ENCODE results near the gene PCYT2.

PCYT2 gene

DNA sequence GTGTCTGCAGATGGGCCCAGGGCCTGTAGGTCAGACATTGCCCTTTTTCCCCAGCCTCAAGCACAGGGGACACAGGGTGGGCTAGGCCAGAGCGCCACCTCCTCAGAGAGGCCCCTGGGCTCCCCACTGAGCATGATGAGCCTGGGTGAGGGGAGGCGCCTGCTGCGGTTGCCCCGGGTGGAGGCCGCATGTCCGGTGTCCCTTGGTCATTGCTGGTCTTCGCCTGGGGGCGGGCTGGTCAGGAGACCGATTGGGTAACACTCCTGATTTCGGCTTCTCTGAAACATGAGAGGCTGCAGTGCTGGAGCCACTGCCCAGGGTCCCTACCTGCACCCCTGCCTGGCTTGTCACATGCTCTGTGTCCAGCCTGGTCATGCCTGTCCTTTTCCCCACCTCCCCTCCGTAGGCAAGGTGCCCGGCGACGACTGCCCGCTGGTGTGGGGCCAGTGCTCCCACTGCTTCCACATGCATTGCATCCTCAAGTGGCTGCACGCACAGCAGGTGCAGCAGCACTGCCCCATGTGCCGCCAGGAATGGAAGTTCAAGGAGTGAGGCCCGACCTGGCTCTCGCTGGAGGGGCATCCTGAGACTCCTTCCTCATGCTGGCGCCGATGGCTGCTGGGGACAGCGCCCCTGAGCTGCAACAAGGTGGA lies 11.6 kb downstream of the PCYT2 start:
- DNase-seq, result no peak

DNA sequence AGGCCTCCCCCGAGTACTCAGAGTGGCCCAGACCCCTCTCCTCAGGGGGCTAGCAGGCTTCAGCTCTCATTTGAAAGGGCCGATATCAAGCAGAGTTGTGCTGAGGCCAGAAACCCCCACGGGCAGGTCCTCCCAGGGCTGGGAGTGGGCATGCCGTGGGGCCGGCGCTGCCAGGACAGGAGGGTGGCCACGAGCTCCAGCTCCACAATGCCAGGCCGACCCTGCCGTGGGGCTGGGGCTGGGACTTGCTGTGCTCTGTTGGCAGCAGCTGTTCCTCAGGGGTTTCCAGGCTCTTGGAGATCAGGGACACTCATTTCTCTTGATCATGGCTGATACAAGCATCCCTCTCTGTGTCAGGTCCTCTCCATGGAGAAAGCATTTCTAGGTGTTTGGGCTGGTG lies 12.3 kb downstream of the PCYT2 start:
- no peak for DNase-seq

DNA sequence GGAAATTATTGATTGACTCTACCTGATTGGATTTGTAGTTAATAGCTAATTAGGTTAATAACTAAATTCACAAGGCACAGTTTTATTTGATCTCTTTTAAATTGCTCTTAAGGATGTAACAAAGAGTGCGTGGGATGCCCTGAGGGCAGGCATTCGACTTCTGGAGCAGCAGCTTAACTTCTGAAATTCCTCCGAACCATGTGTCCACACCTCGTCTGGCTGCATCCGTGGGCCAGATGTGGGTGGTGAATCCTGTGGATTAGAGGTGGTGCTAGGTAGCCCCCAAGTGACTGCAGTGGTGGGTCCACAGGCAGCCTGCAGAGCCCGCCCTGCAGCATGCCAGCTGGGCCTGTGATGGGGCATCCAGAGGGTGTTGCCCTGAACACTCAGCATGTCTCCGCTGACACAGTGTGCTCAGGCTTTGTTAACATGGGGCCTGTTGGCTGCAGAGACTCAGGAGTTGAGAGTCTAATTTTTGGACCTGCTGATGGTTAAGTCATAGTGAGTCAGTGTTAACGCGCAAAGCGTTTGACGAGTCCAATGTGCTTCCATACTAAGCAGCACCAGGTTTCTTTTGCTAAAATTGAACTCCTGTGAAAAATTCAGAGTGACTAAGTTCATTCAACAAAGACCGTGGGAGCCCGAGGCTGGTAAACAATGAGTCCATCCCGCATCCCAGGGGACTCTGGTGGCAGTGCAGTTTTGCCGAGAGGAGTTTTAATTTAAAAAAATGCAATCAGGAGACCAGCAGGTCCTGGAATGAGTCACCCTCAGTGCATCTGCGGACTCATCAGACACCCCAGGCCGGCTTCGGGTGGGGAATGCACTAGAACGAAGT lies 13.0 kb downstream of the PCYT2 start:
- DNase-seq, result no peak

DNA sequence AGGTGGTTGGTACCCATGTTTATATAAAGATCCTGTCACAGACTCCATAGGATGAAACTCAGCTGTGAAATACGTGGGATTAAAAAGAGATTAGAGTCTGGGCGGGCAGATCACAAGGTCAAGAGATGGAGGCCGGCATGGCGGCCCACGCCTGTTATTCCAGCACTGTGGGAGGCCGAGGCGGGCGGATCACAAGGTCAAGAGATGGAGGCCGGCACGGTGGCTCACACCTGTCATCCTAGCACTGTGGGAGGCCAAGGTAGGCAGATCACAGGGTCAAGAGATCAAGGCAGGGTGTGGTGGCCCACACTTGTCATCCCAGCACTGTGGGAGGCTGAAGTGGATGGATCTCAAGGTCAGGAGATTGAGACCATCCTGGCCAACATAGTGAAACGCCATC lies 15.8 kb downstream of the PCYT2 start:
- DNase-seq, result no peak

DNA sequence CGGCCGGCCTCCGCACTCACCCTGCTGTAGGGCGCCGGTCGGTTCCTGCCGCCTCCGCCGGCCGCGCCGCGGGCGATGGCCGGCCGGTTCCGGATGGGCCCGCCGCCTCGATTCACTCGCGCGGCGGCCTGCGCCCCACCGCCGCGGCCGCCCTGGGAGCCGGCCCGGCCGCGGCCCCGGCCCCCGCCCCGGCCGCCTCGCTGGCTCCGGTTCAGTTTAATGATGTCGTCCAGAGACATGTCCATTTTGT lies 20.0 kb downstream of the PCYT2 start:
- DNase-seq, result no peak

DNA sequence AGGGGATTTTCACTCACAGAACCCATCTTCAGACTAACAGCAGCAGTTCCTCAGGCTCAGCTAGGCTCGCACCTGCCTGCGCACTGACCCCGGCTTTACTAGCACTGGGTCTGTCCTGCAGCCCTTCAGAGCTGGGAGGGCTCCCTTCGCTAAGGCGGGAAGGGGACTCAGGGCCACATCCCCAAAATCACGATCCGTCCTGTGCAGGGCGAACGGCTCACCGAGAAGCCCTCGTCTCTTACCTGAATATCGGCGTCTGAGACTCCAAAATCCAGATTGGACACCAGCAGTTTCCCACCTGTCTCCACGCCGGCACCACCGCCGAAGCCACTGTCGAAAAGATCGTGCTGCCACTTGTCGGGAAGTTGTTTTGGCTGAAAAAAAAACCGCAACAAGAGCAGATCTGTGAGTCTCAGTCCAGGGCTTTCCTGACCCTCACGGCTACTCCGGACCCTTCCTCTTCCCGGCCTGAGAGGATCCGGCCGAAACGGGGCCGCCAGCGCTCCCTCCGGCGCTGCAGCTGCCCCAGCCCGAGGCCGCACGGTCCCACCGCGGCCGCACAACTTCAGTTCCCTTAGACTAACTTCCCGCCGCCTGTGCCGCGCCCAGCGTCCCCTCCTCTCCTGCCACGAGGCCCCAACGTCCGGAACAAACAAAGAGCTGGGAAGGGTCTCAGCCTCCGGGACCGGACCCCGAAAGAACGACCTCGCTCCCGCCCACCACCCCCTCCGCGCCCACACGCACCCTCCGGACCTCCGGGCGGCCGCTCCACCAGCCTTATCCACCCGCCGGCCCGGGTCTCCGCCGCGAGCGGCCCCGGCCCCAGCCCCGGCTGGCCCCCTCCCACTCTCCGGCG lies 20.5 kb downstream of the PCYT2 start:
- no peak for DNase-seq

DNA sequence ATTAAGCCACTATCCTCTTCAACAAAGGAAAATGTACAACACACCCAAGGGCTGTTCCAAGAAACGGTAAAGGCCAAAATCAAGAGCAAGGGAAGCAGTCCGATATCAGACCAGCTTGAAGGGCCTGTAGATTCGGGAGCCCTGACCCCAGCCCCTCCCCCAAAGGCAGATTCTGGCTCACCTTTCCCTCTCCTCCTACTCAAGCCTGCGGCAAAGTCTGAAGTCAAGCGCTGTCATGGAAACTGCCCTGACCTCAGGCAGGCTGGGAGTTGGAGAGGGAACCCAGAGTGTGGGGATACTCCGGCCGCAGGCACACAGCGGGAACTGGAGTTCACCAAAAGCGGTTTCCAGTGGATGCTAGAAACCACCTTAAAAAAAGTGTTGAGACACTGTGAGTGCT lies 21.6 kb downstream of the PCYT2 start:
- no peak for DNase-seq

DNA sequence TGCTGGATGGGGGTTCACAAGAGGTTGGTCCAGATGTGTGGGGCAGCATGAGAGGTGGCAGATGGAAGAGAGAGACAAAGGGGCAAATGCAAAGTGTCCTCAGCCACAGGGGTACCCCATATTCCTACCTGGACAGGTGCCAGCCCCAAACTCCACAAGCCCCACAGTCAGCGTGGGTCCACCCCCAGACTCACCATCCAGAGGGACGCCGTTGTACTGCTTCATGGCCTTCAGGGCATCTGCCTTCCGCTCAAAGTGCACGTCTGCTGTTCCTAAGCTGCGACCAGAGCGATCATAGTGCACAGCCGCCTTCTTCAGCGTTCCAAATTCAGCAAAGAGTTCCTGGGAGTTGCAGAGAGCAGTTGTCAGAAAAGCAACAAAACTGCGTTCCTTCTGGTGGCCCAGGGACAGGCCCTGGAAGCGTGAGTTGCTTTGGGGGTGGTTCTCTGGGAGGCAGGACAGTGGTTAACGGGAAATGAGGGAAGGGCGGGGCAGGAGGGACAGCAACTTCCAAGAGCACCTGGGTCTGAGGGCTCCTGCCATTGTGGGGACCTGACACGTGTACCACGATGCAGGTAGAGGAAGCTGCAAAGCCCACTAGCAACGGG lies 22.1 kb downstream of the PCYT2 start:
- DNase-seq, result no peak

DNA sequence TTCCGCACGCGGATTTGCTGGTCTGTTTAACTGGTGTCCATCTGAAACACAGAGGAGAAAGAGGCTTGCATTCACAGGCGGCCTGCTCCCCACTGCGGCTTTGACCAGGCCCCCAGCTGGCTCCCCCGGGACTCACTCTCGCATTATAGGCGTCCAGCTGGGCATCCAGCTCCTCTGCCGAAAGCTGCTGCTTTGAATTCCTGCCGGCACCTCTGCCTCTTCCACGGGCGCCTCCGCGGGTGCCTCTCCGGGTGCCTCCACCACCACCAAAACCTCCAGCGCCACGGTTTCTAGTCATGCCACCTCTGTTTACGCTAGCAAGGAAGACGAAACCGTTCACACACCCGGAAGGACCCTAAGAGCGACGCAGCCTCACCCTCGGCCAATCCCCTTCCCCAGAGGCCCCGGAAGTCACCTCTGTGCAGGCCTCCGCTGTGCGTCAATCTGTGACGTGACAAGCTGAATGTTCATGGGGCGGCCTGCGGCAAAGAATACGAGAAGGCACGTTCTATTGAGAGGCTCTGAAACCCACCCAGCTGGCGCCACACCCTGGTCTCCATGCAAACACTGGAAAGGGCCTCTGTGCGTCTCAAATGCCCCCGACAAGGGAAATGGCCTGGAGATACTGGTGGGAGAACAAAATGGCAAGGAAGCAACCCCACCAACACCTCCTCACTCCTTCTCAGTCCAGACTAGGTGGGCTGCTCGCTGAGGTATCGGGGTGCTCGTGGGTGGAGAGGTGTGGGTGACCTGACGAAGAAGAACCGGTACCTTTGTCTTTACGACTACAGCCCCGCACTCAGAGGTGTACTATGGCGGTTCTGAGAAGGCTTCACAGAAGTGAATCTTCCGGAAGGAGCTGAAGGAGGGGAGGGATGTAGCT lies 22.9 kb downstream of the PCYT2 start:
- no peak for DNase-seq

DNA sequence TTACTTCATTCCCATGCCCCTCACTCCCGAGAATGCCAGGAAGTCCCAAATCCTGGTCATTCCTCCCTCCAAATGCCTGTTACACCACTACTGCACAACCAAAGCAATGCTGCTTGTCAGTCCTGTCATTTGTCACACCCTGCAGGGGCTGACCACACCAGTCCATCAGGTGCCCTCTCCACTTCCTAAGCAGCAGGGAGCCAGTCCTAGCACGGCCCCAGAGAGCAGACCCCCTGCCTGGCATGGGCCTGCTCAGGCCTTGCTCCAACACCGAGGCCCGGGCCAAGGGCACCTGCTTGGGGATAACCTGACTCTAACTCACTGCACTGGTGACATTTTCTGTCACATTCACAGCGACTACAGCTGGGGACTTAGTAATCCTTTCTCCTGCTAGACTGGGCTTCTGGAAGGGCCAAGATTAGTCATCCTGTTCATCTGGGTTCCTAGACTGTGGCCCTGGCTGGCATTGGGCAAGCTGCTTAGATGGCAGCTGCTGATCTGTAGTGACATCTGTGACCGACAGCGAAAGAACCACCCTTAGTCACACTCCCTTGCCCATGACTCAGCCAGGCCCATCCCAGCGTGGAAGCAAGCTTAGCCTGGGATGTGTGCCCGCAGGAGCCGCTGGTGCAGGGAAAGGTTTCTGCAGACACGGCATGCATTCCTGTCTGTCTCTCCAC lies 25.2 kb downstream of the PCYT2 start:
- no peak for DNase-seq

DNA sequence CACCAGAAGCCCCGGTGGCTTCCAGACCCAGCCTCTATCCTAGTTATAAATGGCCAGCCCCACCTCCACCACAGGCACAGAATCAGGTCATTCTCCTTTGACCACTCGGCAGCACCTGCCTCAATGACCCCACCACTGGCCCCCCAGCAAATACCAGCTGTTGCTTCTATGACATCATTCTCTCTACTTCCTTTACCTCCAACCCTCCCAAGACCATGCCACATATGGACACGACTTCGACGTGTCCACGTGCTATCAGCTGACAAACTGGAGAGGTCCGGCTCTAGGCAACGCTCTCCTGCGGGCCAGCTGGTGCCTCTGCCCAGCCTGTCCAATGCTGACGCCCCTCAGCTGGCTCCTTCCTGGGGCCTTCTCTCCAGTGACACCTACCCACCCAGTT lies 25.7 kb downstream of the PCYT2 start:
- no peak for DNase-seq

DNA sequence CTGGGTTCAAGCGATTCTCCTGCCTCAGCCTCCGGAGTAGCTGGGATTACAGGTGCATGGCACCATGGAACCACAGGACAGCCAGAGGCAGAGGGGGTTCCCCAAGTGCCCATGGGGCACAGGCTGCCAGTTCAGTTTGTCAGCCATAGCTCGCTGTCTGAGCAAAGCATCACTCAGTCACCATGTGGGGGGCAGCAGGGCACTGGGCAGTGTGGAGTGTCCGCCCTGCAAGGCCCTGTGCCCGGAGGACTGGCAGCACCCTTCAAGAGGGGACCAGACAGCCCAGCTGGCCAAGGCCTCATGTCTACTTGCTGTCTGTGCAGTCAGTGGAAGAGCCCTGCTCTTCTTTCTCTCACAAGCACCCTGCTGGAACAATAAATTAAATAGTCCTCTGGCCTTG lies 26.2 kb downstream of the PCYT2 start:
- DNase-seq, result no peak

DNA sequence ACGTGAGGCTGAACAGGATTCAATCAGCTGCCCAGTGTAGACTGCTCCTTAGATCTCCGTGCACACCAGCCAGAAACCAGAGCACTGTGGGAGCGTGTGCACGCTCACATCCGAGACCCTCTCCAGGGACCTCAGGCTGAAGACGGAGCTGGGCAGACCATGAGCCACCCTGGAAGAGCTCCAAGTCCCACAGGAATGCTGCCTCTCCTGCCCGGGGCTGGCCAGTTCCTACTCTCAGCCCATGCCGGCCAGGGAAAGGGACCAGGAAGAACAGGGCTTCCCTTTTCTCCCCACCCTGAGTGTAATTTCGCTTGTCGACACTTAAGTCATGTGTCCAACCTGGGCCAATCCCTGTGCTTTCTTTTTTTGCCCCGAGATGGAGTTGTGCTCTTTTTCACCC lies 26.7 kb downstream of the PCYT2 start:
- DNase-seq, result no peak

DNA sequence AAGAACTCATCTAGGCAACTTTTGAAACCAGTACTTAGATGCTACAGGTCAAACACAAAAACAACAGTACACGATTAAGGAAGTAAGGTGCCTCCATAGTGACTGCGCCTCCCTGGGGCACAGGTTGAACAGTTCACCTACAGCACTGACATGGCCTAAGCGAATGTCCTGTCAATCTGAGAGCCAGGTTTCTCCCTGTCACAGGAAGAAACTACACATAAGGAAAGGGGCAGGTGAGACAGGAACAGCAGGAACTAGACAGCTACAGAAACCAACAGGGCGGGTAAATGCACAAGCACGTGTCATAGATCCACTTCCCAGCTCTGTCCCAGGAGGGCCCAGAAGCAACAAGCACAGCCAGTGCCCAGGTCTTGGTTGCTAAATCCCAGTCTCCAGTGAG lies 32.1 kb downstream of the PCYT2 start:
- DNase-seq, result no peak

DNA sequence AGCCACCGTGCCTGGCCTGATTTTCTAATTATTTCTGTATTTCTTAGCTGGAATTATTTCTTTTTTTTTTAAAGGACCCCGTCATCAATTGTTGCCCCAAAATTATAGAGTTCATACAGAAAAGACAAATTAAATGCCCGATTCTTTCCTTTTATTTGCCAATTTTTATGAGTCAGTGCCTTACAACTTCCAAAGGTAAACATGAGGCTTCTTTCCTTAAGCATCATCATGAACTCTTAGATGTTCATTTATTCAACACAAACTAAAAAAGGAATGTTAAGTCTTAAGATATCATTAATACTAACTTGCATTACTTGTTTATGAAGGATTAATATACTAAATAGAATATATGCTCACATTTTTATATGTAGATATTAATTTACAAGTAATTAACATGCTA lies 32.9 kb downstream of the PCYT2 start:
- no peak for DNase-seq

DNA sequence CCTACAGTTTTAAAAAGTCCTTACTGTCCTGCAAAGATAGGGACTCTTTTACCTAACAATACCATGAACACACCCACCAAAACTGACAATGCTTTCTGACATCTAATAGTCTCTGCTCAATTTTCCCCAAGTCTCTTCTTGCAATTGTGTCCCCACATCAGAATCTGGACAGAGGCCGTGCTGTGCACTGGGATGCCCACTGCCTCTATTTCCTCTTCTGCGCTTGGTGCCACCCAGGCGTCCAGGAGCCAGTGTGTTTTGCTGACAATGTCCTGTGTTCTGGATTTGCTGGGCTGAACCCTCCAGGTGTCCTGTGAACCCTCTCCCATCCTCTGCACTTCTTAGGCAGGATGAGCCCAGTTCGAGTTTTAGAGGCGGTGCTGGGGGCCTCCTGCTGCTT lies 33.6 kb downstream of the PCYT2 start:
- no peak for DNase-seq

DNA sequence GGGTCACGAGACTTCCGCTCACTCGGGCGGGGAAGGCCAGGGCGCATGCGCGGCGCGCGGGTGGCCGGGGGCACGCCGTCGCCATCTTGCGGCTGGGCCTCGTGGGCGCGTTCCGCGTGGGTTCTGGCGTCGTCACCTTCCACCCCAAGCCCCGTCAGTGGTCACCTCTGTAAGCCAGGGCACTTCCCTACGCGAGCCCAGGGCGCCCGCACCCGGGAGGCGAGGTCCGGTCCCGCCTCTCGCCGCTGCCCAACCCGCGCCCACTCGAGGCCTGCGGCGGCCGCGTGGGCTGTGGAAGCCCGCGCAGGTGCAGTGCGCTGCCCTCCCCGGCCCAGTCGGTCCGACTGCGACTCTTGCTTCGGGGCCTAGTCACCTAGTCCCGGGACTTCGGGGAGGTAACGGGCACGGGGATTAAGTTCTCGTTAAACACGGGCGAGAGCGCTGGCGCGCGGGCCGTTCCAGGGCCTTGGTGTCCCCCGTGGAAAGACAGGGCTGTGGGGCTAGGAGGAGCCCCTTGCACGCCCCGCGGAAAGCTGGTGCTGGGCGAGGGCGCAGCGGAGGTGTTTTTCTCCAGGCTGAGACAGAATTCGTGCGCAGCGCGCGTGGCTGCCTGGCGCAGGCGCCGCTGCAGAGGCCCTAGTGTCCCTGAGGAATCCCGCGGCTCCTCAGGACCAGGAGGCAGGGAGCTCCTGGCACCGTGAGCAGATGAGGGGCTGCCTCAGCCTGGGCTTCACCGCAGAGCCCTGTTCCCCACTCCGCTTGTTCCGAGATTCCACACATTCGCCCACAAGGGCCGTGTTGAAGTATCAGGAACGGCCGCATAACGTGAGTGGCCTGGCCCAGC lies 39.6 kb downstream of the PCYT2 start:
- peak; percentile 65 to 88 for DNase-seq

DNA sequence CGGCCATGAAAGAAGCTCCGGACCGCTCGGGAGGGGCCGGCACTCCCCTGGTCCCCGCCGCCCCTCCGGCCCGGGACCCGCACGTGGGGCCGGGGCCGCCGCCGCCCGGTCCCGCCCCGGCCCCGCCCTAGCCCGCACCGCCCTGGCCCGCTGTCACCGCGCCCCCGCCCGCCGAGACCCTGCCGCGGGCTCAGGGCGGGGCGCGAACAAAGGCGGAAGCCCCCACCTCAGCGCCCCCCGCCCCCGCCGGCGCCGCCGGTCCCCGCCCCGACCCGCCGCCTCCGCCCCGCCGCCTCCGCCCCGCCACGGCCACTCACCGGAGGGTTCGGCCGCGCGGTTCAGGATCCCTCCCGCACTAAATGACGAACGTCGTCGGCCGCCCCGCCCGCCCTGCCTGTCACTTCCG lies 40.2 kb downstream of the PCYT2 start, which contains the start of gene ARHGDIA:
Gene ARHGDIA (minus strand): TSS at position 357 of the 406 bp plus-strand sequence. CDS start 1,407 bp downstream, outside the sequence.
- peak in 1 of 2 experiments; percentile 87 for DNase-seq

DNA sequence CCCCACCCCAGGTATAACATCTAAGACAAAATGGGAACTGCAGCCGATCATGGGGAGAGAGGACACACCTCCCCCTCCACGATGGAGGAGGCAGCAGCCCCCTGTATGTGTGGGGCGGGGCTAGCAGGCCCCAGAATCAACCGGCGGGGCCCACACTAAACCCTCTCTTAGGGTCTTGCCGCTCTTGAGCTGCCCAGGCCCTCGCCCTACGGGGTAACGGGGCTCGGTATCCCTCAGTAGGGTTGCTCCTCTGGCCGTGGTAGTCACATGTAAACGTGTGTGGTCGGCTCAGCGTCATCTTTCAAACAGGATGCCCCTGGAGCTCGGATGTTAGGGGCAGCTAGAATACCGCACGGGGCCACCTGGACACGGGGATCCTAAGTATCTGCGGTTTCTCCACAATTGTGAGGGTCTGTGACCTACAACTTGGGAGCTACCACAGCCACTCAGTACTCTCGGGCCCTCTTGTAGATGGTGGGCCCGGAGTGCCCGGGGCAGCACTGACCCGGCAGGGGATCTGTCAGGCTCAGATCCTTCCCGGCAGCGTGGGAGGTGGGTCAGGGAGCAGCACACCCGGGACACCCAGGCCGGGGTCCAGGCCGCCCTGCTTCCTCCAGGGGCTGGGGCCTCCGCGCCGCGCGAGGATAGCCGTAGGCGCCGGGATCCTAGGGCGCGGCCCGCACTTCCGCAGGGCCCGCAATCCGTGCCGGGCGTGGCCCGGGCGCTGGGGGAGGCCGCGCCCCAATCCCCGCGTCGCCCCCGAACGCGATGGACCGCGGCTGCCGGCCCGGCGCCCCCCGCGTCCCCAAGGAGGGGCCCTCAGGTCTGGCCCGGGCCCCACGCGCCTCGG lies 40.8 kb downstream of the PCYT2 start:
- DNase-seq, result peak; percentile 32 to 47

Measured in Kasumi-1 (cell line).